NK-92 treated with Interleukin-12 subunit alpha and Interleukin-12 subunit beta, amount 100 ng/mL, for 24 hours (cell line): Measurements from ENCODE around the gene CD209.
"Not testable (repeated sequence)": the region's sequence is repeated elsewhere in the genome, so short reads cannot be mapped to it uniquely, and the experiment has no call there.

Experiments
- DNase-seq: peaks from one replicate; lab custom pipeline; 2025; lab: John Stamatoyannopoulos, UW

The CD209 gene

GRCh38 chr19:7746903-7747884 lies at the start of gene CD209:
Gene CD209, minus strand, starts transcription at chr19:7747534. Its CDS starts 23 bp downstream, at chr19:7747511.
- DNase-seq, result no peak

- DNase-seq, result no peak
These were observed 48.3 kb upstream of the CD209 start for GRCh38 chr19:7795555-7796161.

GRCh38 chr19:7793493-7793892 lies 46.2 kb upstream of the CD209 start:
- DNase-seq, result no peak

- DNase-seq, result not testable (repeated sequence)
These were observed 45.4 kb upstream of the CD209 start for GRCh38 chr19:7792701-7793100.

GRCh38 chr19:7792281-7792680 lies 44.9 kb upstream of the CD209 start:
- DNase-seq, result no peak

- no peak for DNase-seq
These were observed 43.1 kb upstream of the CD209 start for GRCh38 chr19:7790416-7790815.

- DNase-seq, result no peak
These were observed 42.1 kb upstream of the CD209 start for GRCh38 chr19:7789447-7789846.

- DNase-seq, result no peak
These were observed 41.6 kb upstream of the CD209 start for GRCh38 chr19:7788933-7789323.

GRCh38 chr19:7788178-7788932 lies 41.0 kb upstream of the CD209 start:
- DNase-seq, result no peak

- no peak for DNase-seq
These were observed 40.4 kb upstream of the CD209 start for GRCh38 chr19:7787602-7788177.

GRCh38 chr19:7787141-7787540 lies 39.8 kb upstream of the CD209 start:
- DNase-seq, result no peak

GRCh38 chr19:7784856-7785255 lies 37.5 kb upstream of the CD209 start:
- no peak for DNase-seq

GRCh38 chr19:7783991-7784423 lies 36.7 kb upstream of the CD209 start:
- no peak for DNase-seq

GRCh38 chr19:7781157-7781556 lies 33.8 kb upstream of the CD209 start:
- DNase-seq, result no peak

- DNase-seq, result no peak
These were observed 32.5 kb upstream of the CD209 start for GRCh38 chr19:7779631-7780486.

GRCh38 chr19:7778081-7778480 lies 30.7 kb upstream of the CD209 start:
- no peak for DNase-seq

GRCh38 chr19:7775761-7776160 lies 28.4 kb upstream of the CD209 start:
- no peak for DNase-seq

- DNase-seq, result no peak
These were observed 26.5 kb upstream of the CD209 start for GRCh38 chr19:7773841-7774240.

- peak; percentile 25 for DNase-seq
These were observed 25.5 kb upstream of the CD209 start for GRCh38 chr19:7772752-7773291.

GRCh38 chr19:7771072-7771471 lies 23.7 kb upstream of the CD209 start:
- no peak for DNase-seq

GRCh38 chr19:7769171-7769570 lies 21.8 kb upstream of the CD209 start:
- DNase-seq, result no peak
